HEK293 (cell line): ENCODE data around the gene EPSTI1.

ENCODE experiments used
- CTCF ChIA-PET: fragments of 350-600 bp; formaldehyde crosslinking; extraction: SDS; loops from one replicate; lab custom pipeline; 2021; ENCODE audit warnings: antibody characterized with exemption; lab: Yijun Ruan, JAX
- POLR2A ChIA-PET: fragments of 300-600 bp; formaldehyde crosslinking; extraction: SDS; loops from one replicate; lab custom pipeline; 2020; ENCODE audit warnings: antibody characterized with exemption, inconsistent platforms; lab: Yijun Ruan, JAX
- H3K27ac ChIP-seq: fragments of 200-500 bp; sonication (Bioruptor generic); 2 replicates; pipeline ENCODE4 v1.5.1; 2014; ENCODE audit warnings: low read depth, low read length, control low read depth, inconsistent platforms; ENCODE audit errors: extremely low read depth
- H3K36me3 ChIP-seq, 2 experiments: fragments of 200-500 bp in 1 of 2; sonication (Bioruptor generic) in 1 of 2; 1 replicate in 1 of 2; 2 replicates in 1 of 2; pipeline ENCODE4 v1.5.1; 2014 to 2017; ENCODE audit warnings: inconsistent platforms in 2 of 2, low read length in 2 of 2; ENCODE audit not compliant: control insufficient read depth in 2 of 2, insufficient read depth in 1 of 2
- H3K4me1 ChIP-seq: fragments of 200-500 bp; sonication (Bioruptor generic); 2 replicates; pipeline ENCODE4 v1.5.1; 2014; ENCODE audit warnings: mild to moderate bottlenecking, low read length, inconsistent platforms; ENCODE audit not compliant: control insufficient read depth, insufficient read depth
- H3K4me3 ChIP-seq: 2 replicates; pipeline ENCODE4 v1.5.1; 2011; ENCODE audit warnings: low read depth, mild to moderate bottlenecking, control low read depth, low read length, moderate library complexity
- H3K9me3 ChIP-seq: fragments of 200-500 bp; sonication (Bioruptor generic); 2 replicates; pipeline ENCODE4 v1.5.1; 2014; ENCODE audit warnings: low read depth, low read length, inconsistent platforms; ENCODE audit not compliant: control insufficient read depth, insufficient read depth
- FEZF1 ChIP-seq: fragments of 450-650 bp; formaldehyde crosslinking; IDR thresholded peaks from 2 replicates; pipeline ENCODE4 v1.5.1; 2016; ENCODE audit warnings: missing biosample characterization, missing genetic modification characterization
- INSM2 ChIP-seq: fragments of 450-650 bp; formaldehyde crosslinking; IDR thresholded peaks from 2 replicates; pipeline ENCODE4 v1.5.1; 2016; ENCODE audit warnings: missing biosample characterization, missing genetic modification characterization
- MZF1 ChIP-seq: fragments of 450-650 bp; formaldehyde crosslinking; IDR thresholded peaks from 2 replicates; pipeline ENCODE4 v1.5.1; 2017; ENCODE audit warnings: missing biosample characterization, missing genetic modification characterization, borderline replicate concordance
- PRDM4 ChIP-seq: fragments of 450-650 bp; formaldehyde crosslinking; IDR thresholded peaks from 2 replicates; pipeline ENCODE4 v1.5.1; 2017; ENCODE audit warnings: missing biosample characterization, missing genetic modification characterization
- ZBTB10 ChIP-seq: fragments of 450-650 bp; formaldehyde crosslinking; IDR thresholded peaks from 2 replicates; pipeline ENCODE4 v1.5.1; 2016; ENCODE audit warnings: missing biosample characterization, missing genetic modification characterization
- ZBTB8A ChIP-seq: fragments of 450-650 bp; formaldehyde crosslinking; IDR thresholded peaks from 2 replicates; pipeline ENCODE4 v1.5.1; 2016; ENCODE audit warnings: missing biosample characterization, missing genetic modification characterization
- ZEB2 ChIP-seq: fragments of 450-650 bp; formaldehyde crosslinking; IDR thresholded peaks from 2 replicates; pipeline ENCODE4 v1.5.1; 2016; ENCODE audit warnings: missing biosample characterization, missing genetic modification characterization
- ZNF133 ChIP-seq: fragments of 450-650 bp; formaldehyde crosslinking; IDR thresholded peaks from 2 replicates; pipeline ENCODE4 v1.5.1; 2016; ENCODE audit warnings: missing biosample characterization, missing genetic modification characterization
- ZNF155 ChIP-seq: fragments of 450-650 bp; formaldehyde crosslinking; IDR thresholded peaks from 2 replicates; pipeline ENCODE4 v1.5.1; 2016; ENCODE audit warnings: missing biosample characterization, missing genetic modification characterization
- ZNF302 ChIP-seq: fragments of 450-650 bp; formaldehyde crosslinking; IDR thresholded peaks from 2 replicates; pipeline ENCODE4 v1.5.1; 2016; ENCODE audit warnings: missing biosample characterization, missing genetic modification characterization, low read depth
- ZNF341 ChIP-seq: fragments of 450-650 bp; formaldehyde crosslinking; IDR thresholded peaks from 2 replicates; pipeline ENCODE4; 2016; ENCODE audit warnings: low read depth, missing biosample characterization, missing genetic modification characterization
- ZNF350 ChIP-seq: fragments of 450-650 bp; formaldehyde crosslinking; IDR thresholded peaks from 2 replicates; pipeline ENCODE4 v1.5.0; 2017; ENCODE audit warnings: missing biosample characterization, mild to moderate bottlenecking, missing genetic modification characterization
- ZNF449 ChIP-seq: fragments of 450-650 bp; formaldehyde crosslinking; IDR thresholded peaks from 2 replicates; pipeline ENCODE4 v1.5.1; 2017; ENCODE audit warnings: missing biosample characterization, mild to moderate bottlenecking, missing genetic modification characterization, moderate library complexity
- ZNF558 ChIP-seq: fragments of 450-650 bp; formaldehyde crosslinking; IDR thresholded peaks from 2 replicates; pipeline ENCODE4 v1.5.1; 2016; ENCODE audit warnings: missing biosample characterization, missing genetic modification characterization
- ZNF580 ChIP-seq: fragments of 450-650 bp; formaldehyde crosslinking; IDR thresholded peaks from 2 replicates; pipeline ENCODE4 v1.5.1; 2016; ENCODE audit warnings: missing biosample characterization, missing genetic modification characterization
- ZNF621 ChIP-seq: fragments of 450-650 bp; formaldehyde crosslinking; IDR thresholded peaks from 2 replicates; pipeline ENCODE4 v1.5.1; 2017; ENCODE audit warnings: missing biosample characterization, missing genetic modification characterization
- ZNF658 ChIP-seq: fragments of 450-650 bp; formaldehyde crosslinking; IDR thresholded peaks from 2 replicates; pipeline ENCODE4; 2016; ENCODE audit warnings: missing biosample characterization, missing genetic modification characterization
- ZNF692 ChIP-seq: fragments of 450-650 bp; formaldehyde crosslinking; IDR thresholded peaks from 2 replicates; pipeline ENCODE4 v1.5.1; 2016; ENCODE audit warnings: missing biosample characterization, missing genetic modification characterization
- ZNF747 ChIP-seq: fragments of 450-650 bp; formaldehyde crosslinking; IDR thresholded peaks from 2 replicates; pipeline ENCODE4 v1.5.1; 2016; ENCODE audit warnings: missing biosample characterization, missing genetic modification characterization
- ZNF785 ChIP-seq: fragments of 450-650 bp; formaldehyde crosslinking; IDR thresholded peaks from 2 replicates; pipeline ENCODE4 v1.5.1; 2016; ENCODE audit warnings: missing biosample characterization, missing genetic modification characterization
- ZSCAN23 ChIP-seq: fragments of 450-650 bp; formaldehyde crosslinking; IDR thresholded peaks from 2 replicates; pipeline ENCODE4 v1.5.1; 2016; ENCODE audit warnings: missing biosample characterization, missing genetic modification characterization

Gene EPSTI1

GRCh38 chr13:42905579-42905978 is 86.5 kb downstream of the EPSTI1 start:
- CTCF ChIA-PET = no interaction called here
- Histone ChIP-seq H3K4me1 (no peaks in the 10 kb centered on the region), H3K36me3 (no peaks in the 10 kb centered on the region), H3K4me3 (no peak overlapping the region), H3K9me3 (no peaks in the 10 kb centered on the region), H3K27ac (no peak overlapping the region)
- TF ChIP-seq ZNF155 (no peak), ZNF621 (tag by site-specific recombination) (no peak), ZNF558 (no peak), ZNF449 (tag by site-specific recombination) (no peak)
- POLR2A ChIA-PET = no interaction called here

- Histone ChIP-seq H3K4me1 (peaks cover 2% of the 10 kb centered on the region; the same call in 1 of the 2 replicates), H3K36me3 (no peaks in the 10 kb centered on the region)
- CTCF ChIA-PET = no interaction called here
- no peak for TF ChIP-seq ZEB2
- TF ChIP-seq ZNF558 = no peak
- TF ChIP-seq ZBTB10 (tag by site-specific recombination) = no peak
- no peak for TF ChIP-seq ZNF350 (tag by site-specific recombination)
- TF ChIP-seq ZNF302 (tag by site-specific recombination) = no peak
- TF ChIP-seq ZNF747 (tag by site-specific recombination) = no peak
- TF ChIP-seq ZNF341 (tag by site-specific recombination) = no peak
- TF ChIP-seq ZNF658 (tag by site-specific recombination) = no peak
- no peak for TF ChIP-seq INSM2 (tag by site-specific recombination)
- TF ChIP-seq, all 188 proteins: peak for 0
- no peak overlapping the region for H3K4me3 ChIP-seq
- H3K9me3 ChIP-seq = no peaks in the 10 kb centered on the region
- H3K27ac ChIP-seq = no peak overlapping the region
- POLR2A ChIA-PET = no interaction called here
These were observed 92.8 kb downstream of the EPSTI1 start for GRCh38 chr13:42899266-42899665.

GRCh38 chr13:42895776-42896175 is 96.3 kb downstream of the EPSTI1 start:
- Histone ChIP-seq H3K4me1 (peaks cover 2% of the 10 kb centered on the region; the same call in 1 of the 2 replicates), H3K27ac (no peak overlapping the region), H3K9me3 (no peaks in the 10 kb centered on the region), H3K4me3 (no peak overlapping the region), H3K36me3 (no peaks in the 10 kb centered on the region)
- POLR2A ChIA-PET = no interaction called here
- CTCF ChIA-PET = interaction anchor here (0.5 to 1.5 kb wide), 2 partner anchors 301 to 1296 kb away, joined by 4 to 5 read pairs; no protein-coding TSS in a partner anchor
- no peak for TF ChIP-seq ZSCAN23
- TF ChIP-seq FEZF1 (tag by site-specific recombination) = no peak
- no peak for TF ChIP-seq ZBTB8A (tag by site-specific recombination)
- no peak for TF ChIP-seq ZNF133
- no peak for TF ChIP-seq ZNF785 (tag by site-specific recombination)
- TF ChIP-seq ZNF580 (tag by site-specific recombination) = no peak
- no peak for TF ChIP-seq MZF1
- TF ChIP-seq ZNF692 (tag by site-specific recombination) = no peak
- no peak for TF ChIP-seq PRDM4 (tag by site-specific recombination)
